Hematopoietic multipotent progenitor cell treated with erythropoietin and hydrocortisone succinate and interleukin-3 and kit ligand, for 17 days (in vitro differentiated cells): ENCODE measurements around the gene MUC5AC.

Experiments used
- DNase-seq: peaks from one replicate; pipeline ENCODE4 v3.0.0-alpha.2; 2015; ENCODE audit warnings: low spot score

MUC5AC gene

DNA sequence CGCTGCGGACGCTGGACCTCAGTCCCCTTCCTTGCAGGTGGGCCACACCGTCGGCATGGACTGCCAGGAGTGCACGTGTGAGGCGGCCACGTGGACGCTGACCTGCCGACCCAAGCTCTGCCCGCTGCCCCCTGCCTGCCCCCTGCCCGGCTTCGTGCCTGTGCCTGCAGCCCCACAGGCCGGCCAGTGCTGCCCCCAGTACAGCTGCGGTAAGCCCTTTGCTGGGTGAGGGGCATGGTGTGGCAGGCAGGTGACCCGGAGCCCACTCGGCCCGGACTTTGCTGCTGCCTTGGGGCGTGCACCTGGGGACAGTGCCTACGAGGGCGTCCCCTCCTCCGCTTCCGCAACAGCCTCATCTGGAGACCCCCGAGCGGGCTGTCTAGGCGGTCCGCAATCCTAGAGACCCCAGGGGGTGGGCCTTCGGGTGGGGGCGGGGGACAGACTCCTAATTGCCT lies 39.7 kb downstream of the MUC5AC start:
- no peak for DNase-seq

- no peak for DNase-seq
Observed at GRCh38 chr11:1197886-1198560, 40.3 kb downstream of the MUC5AC start.

DNA sequence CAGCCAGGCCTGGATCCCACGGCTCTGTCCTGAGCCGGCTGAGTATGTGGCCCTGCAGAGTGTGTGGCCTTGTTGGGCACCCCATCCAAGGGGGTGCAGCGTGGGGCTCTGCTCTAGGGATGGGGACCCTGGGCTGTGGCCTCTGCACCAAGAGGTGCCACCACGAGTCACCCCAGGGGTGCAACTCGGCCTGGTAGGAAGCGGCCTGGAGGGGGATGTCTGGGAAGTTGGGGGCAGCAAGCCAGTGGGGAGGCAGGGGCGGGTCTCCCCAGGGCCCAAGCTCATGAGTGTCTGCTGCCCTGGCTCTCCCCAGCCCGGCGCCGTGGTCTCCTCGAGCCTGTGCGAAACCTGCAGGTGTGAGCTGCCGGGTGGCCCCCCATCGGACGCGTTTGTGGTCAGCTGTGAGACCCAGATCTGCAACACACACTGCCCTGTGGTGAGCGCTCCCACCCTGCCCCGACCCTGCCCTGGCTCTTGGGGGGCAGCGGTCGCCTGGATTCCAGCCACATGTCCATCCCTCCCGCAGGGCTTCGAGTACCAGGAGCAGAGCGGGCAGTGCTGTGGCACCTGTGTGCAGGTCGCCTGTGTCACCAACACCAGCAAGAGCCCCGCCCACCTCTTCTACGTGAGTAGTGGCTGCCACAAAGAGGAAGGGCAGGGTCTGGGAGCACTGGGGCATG lies 40.9 kb downstream of the MUC5AC start:
- no peak for DNase-seq

GRCh38 chr11:1199241-1199750 lies 41.5 kb downstream of the MUC5AC start:
- DNase-seq, result no peak

DNA sequence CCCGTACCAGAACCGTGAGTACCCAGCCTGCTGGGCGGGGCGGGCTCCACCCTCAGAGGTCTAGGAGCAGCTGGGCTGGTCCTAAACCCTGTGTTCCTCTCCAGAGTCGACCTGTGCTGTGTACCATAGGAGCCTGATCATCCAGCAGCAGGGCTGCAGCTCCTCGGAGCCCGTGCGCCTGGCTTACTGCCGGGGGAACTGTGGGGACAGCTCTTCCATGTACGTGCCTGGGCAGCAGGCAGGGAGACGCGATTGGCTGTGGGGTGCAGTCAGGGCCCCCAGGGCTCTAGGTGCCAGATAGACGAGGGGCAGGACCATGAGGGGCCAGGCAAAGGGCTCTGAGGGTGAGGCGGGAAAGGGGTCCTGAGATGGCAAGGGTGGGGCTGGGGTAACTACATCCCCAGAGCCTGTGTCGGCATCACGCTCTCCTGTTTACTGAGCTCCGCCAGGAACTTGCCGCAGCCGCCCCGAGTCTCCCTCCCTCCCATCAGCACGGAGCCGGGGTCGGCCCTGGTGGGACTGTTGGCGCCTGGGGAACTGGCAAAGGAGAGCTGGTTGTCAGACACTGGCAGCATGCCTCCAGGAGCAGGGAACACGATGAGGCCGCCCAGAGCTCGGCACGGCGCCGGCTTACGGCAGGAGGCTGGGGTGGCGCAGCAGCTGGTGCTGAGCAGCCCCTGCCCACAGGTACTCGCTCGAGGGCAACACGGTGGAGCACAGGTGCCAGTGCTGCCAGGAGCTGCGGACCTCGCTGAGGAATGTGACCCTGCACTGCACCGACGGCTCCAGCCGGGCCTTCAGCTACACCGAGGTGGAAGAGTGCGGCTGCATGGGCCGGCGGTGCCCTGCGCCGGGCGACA lies 42.2 kb downstream of the MUC5AC start:
- DNase-seq, result no peak

- DNase-seq, result no peak
Observed at GRCh38 chr11:1200611-1201191, 42.9 kb downstream of the MUC5AC start.

DNA sequence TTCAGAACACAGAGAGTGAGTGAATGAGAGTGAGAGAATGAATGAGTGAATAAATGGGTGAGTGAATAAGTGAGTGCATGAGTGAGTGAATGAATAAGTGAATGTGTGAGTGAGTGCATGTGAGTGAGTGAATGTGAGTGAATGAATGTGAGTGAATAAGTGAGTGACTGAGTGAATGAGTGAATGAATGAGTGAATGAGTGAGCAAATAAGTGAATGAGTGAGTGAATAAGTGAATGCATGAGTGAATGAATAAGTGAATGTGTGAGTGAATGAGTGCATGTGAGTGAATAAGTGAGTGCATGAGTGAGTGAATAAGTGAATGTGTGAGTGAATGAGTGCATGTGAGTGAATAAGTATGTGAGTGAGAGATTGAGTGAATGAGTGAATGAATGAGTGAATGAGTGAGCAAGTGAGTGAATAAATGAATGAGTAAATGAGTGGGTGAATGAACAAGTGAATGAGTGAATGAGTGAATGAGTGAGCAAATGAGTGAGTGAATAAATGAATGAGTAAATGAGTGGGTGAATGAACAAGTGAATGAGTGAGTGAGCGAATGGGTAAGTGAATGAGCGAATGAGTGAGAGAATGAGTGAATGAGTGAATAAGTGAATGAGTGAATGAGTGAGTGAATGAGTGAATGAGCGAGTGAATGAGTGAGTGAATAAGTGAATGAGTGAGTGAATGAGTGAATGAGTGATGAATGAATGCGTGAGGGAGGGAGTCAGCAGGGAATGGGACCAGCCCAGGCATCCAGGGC lies 43.8 kb downstream of the MUC5AC start:
- DNase-seq, result no peak

DNA sequence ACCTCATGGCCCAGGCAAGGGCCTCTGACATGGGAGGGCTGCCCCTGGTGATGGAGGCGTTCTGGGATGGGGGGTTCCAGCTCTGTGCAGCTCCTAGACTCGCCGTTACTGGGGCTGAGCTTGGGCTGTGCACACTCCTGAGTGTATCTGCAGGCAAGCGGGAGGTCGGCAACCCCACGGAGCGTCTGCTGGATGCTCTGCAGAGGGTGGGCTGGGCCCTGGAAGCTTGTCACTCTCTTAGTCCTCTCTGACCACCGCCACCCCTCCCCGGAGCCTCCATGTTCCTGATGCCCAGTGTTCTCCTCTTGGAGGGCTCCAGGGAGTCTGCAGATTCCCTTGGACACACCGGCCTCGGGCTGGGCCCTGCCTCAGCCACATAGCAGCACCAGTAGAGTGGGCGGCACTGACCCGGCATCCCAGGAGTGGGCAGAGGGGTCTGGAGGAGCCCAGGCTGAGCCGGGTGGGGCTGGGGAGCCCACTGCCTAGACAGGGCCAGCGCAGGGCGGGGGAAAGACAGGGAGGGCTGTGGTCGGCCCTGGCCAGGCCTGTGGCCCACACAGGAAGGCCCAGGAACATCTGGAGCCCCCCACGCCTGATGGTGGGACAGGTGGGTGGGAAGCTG lies 44.5 kb downstream of the MUC5AC start:
- no peak for DNase-seq

GRCh38 chr11:1202776-1203504 lies 45.2 kb downstream of the MUC5AC start:
- DNase-seq, result peak; percentile 37

GRCh38 chr11:1203505-1204271 lies 45.9 kb downstream of the MUC5AC start:
- no peak for DNase-seq

GRCh38 chr11:1204381-1205101 lies 46.8 kb downstream of the MUC5AC start:
- DNase-seq, result no peak

GRCh38 chr11:1205121-1205986 lies 47.6 kb downstream of the MUC5AC start:
- no peak for DNase-seq

GRCh38 chr11:1205987-1206331 lies 48.2 kb downstream of the MUC5AC start:
- no peak for DNase-seq

GRCh38 chr11:1206391-1207271 lies 48.9 kb downstream of the MUC5AC start:
- no peak for DNase-seq

DNA sequence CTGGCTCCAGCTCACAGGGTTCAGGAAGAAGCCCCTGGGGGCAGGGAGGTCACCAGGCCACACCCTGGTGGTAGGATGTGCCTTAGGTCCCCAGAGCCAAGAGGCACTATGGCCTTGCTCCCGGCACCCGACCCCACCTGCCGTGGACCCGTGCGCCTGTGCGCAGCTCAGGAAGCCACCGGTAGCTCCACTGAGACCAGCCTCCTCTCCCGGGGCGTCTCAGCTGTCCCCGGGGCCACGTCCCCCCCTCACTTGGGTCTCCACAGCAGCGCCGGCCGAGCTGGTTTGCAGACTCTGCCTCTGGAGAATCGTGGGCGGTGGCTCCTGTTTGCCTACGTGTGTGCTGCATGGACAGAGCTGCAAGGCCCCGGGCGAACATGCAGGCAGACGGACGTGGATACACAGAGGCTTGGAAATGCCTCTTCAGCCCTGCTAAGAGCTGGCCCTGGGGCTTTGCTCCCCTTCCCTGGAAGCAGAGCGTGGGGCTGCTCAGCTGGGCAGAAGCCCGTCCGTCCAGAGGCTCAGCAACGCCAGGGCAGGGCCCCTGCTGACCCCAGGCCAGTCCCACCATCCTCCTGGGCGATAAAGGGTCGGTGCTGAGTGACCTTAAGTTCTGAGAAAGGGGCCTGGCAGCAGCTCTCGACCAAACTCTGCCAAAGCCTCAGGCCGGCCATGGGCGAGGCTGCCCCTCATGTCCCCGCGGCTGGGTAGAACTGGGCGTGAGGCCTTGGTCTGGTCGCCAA lies 49.8 kb downstream of the MUC5AC start:
- DNase-seq, result no peak

GRCh38 chr11:1208144-1208393 lies 50.3 kb downstream of the MUC5AC start:
- no peak for DNase-seq
